TTC549 (cell line): ENCODE measurements around the gene PHACTR2.
"Not testable (repeated sequence)": the region's sequence is repeated elsewhere in the genome, so short reads cannot be mapped to it uniquely, and the experiment has no call there.

Source experiments
- FAIRE-seq: peaks from 2 replicates; lab custom pipeline; 2012; peaks lifted over from hg19 to GRCh38; lab: Jason Lieb, UNC

The PHACTR2 gene

GRCh38 chr6:143766185-143766553, 88.4 kb downstream of the PHACTR2 start:
- FAIRE-seq = no peak

- no peak for FAIRE-seq
Observed at GRCh38 chr6:143767433-143767832, 89.7 kb downstream of the PHACTR2 start.

- no peak for FAIRE-seq
Observed at GRCh38 chr6:143772116-143773086, 94.6 kb downstream of the PHACTR2 start.

- FAIRE-seq = no peak
Observed at GRCh38 chr6:143773506-143774150, 95.9 kb downstream of the PHACTR2 start.

- no peak for FAIRE-seq
Observed at GRCh38 chr6:143774347-143774746, 96.6 kb downstream of the PHACTR2 start.

GRCh38 chr6:143775336-143775735, 97.6 kb downstream of the PHACTR2 start:
- no peak for FAIRE-seq

GRCh38 chr6:143778926-143779325, 101.2 kb downstream of the PHACTR2 start:
- FAIRE-seq = no peak

- FAIRE-seq = no peak
Observed at GRCh38 chr6:143782481-143782880, 104.7 kb downstream of the PHACTR2 start.

- FAIRE-seq = no peak
Observed at GRCh38 chr6:143783077-143783476, 105.3 kb downstream of the PHACTR2 start.

- FAIRE-seq = no peak
Observed at GRCh38 chr6:143784316-143784715, 106.6 kb downstream of the PHACTR2 start.

- not testable (repeated sequence) for FAIRE-seq
Observed at GRCh38 chr6:143786371-143786770, 108.6 kb downstream of the PHACTR2 start.

- FAIRE-seq = no peak
Observed at GRCh38 chr6:143792402-143793279, 114.9 kb downstream of the PHACTR2 start.

- FAIRE-seq = no peak
Observed at GRCh38 chr6:143793280-143793619, 115.5 kb downstream of the PHACTR2 start.

GRCh38 chr6:143796551-143796950, 118.8 kb downstream of the PHACTR2 start:
- FAIRE-seq = not testable (repeated sequence)

GRCh38 chr6:143798487-143798886, 120.7 kb downstream of the PHACTR2 start:
- not testable (repeated sequence) for FAIRE-seq

GRCh38 chr6:143802833-143803565, 125.2 kb downstream of the PHACTR2 start:
- no peak for FAIRE-seq

- no peak for FAIRE-seq
Observed at GRCh38 chr6:143803769-143804568, 126.2 kb downstream of the PHACTR2 start.

- no peak for FAIRE-seq
Observed at GRCh38 chr6:143804835-143805239, 127.1 kb downstream of the PHACTR2 start.

GRCh38 chr6:143806282-143807102, 128.7 kb downstream of the PHACTR2 start:
- FAIRE-seq = no peak
